ENCODE data around the gene IGSF9B.

IGSF9B gene

DNA sequence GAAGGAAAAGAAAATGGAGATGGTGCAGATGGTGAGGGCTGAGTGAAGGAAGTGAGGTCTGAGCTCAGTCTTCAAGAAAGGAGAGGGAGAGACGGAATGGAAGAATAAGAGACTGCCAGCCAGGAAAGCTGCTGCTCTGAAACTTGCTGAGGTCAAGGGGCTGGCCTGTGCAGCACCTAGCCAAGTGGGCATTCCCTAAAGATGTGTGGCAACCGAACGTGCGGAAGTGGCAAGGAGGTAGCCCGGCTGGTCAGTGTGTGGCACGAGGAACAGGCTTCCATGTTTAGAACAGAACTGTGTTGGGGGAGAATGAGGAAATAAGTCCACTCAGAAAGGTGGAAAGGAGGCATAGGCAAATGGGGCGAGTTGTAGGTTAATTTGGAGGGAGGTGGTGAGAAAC, 7.6 kb upstream of the IGSF9B start:
- TF ChIP-seq, protein P1, sequence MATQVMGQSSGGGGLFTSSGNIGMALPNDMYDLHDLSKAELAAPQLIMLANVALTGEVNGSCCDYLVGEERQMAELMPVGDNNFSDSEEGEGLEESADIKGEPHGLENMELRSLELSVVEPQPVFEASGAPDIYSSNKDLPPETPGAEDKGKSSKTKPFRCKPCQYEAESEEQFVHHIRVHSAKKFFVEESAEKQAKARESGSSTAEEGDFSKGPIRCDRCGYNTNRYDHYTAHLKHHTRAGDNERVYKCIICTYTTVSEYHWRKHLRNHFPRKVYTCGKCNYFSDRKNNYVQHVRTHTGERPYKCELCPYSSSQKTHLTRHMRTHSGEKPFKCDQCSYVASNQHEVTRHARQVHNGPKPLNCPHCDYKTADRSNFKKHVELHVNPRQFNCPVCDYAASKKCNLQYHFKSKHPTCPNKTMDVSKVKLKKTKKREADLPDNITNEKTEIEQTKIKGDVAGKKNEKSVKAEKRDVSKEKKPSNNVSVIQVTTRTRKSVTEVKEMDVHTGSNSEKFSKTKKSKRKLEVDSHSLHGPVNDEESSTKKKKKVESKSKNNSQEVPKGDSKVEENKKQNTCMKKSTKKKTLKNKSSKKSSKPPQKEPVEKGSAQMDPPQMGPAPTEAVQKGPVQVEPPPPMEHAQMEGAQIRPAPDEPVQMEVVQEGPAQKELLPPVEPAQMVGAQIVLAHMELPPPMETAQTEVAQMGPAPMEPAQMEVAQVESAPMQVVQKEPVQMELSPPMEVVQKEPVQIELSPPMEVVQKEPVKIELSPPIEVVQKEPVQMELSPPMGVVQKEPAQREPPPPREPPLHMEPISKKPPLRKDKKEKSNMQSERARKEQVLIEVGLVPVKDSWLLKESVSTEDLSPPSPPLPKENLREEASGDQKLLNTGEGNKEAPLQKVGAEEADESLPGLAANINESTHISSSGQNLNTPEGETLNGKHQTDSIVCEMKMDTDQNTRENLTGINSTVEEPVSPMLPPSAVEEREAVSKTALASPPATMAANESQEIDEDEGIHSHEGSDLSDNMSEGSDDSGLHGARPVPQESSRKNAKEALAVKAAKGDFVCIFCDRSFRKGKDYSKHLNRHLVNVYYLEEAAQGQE (IDR thresholded peaks at IDR 0.05; ENCODE audit: low read depth), result no peak
- TF ChIP-seq EP300 (IDR thresholded peaks at IDR 0.05; ENCODE audit: borderline replicate concordance) (no peak), NFIC (IDR thresholded peaks at IDR 0.05) (no peak), TCF12 (IDR thresholded peaks at IDR 0.05; ENCODE audit: low read depth) (no peak), FOXM1 (IDR thresholded peaks at IDR 0.05; ENCODE audit: borderline replicate concordance, low read depth) (no peak), CREB1 (IDR thresholded peaks at IDR 0.05; ENCODE audit: low read depth) (no peak), YY1 (IDR thresholded peaks at IDR 0.05; ENCODE audit: low read depth) (no peak)
- TF ChIP-seq, protein P2, sequence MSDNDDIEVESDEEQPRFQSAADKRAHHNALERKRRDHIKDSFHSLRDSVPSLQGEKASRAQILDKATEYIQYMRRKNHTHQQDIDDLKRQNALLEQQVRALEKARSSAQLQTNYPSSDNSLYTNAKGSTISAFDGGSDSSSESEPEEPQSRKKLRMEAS (IDR thresholded peaks at IDR 0.05), result no peak

- TF ChIP-seq TCF12 (IDR thresholded peaks at IDR 0.05; ENCODE audit: low read depth) (no peak), YY1 (IDR thresholded peaks at IDR 0.05; ENCODE audit: low read depth) (no peak), ZBTB7A (IDR thresholded peaks at IDR 0.05; ENCODE audit: low read depth) (no peak), TAF1 (IDR thresholded peaks at IDR 0.05; ENCODE audit: low read depth) (no peak), CEBPB (IDR thresholded peaks at IDR 0.05) (no peak), RAD21 (IDR thresholded peaks at IDR 0.05; ENCODE audit: low read depth) (no peak), TEAD4 (IDR thresholded peaks at IDR 0.05) (no peak)
These were observed 5.1 kb upstream of the IGSF9B start for GRCh38 chr11:133961890-133962289.

GRCh38 chr11:133957900-133958299, 1.1 kb upstream of the IGSF9B start:
- TF ChIP-seq TAF1 (IDR thresholded peaks at IDR 0.05; ENCODE audit: low read depth) (no peak), RAD21 (IDR thresholded peaks at IDR 0.05; ENCODE audit: low read depth) (no peak), FOXM1 (IDR thresholded peaks at IDR 0.05; ENCODE audit: borderline replicate concordance, low read depth) (no peak), YY1 (IDR thresholded peaks at IDR 0.05; ENCODE audit: low read depth) (no peak), CEBPB (IDR thresholded peaks at IDR 0.05) (no peak), ZBTB7A (IDR thresholded peaks at IDR 0.05; ENCODE audit: low read depth) (no peak), NFIC (IDR thresholded peaks at IDR 0.05) (no peak), EGR1 (IDR thresholded peaks at IDR 0.05) (no peak), TEAD4 (IDR thresholded peaks at IDR 0.05) (no peak), EP300 (IDR thresholded peaks at IDR 0.05; ENCODE audit: borderline replicate concordance) (no peak)
- TF ChIP-seq, protein P1 (IDR thresholded peaks at IDR 0.05; ENCODE audit: low read depth), result no peak
- TF ChIP-seq, protein P2 (IDR thresholded peaks at IDR 0.05), result no peak
- TF ChIP-seq, protein P3, sequence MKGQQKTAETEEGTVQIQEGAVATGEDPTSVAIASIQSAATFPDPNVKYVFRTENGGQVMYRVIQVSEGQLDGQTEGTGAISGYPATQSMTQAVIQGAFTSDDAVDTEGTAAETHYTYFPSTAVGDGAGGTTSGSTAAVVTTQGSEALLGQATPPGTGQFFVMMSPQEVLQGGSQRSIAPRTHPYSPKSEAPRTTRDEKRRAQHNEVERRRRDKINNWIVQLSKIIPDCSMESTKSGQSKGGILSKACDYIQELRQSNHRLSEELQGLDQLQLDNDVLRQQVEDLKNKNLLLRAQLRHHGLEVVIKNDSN (IDR thresholded peaks at IDR 0.05), result no peak

GRCh38 chr11:133955945-133956421, 785 bp downstream of the IGSF9B start:
- no peak for TF ChIP-seq TEAD4 (IDR thresholded peaks at IDR 0.05)
- TF ChIP-seq, protein P1 (IDR thresholded peaks at IDR 0.05; ENCODE audit: low read depth), result no peak
- TF ChIP-seq, protein P3 (IDR thresholded peaks at IDR 0.05), result no peak
- TF ChIP-seq, protein P2 (IDR thresholded peaks at IDR 0.05), result no peak
- no peak for TF ChIP-seq TAF1 (IDR thresholded peaks at IDR 0.05; ENCODE audit: low read depth)
- no peak for TF ChIP-seq CREB1 (IDR thresholded peaks at IDR 0.05; ENCODE audit: low read depth)
- no peak for TF ChIP-seq RAD21 (IDR thresholded peaks at IDR 0.05; ENCODE audit: low read depth)
- TF ChIP-seq YY1 (IDR thresholded peaks at IDR 0.05; ENCODE audit: low read depth), result no peak
- TF ChIP-seq CEBPB (IDR thresholded peaks at IDR 0.05), result no peak
- no peak for TF ChIP-seq TCF12 (IDR thresholded peaks at IDR 0.05; ENCODE audit: low read depth)
- TF ChIP-seq EP300 (IDR thresholded peaks at IDR 0.05; ENCODE audit: borderline replicate concordance), result no peak

All from Ishikawa (cell line).